K562 (cell line): Measurements from ENCODE around the gene GRAMD2A. TPM values are rescaled to one million over a fixed set of nuclear protein-coding genes. Genes with fewer than 3 reads are reported as not detected.
A peak's percentile ranks its signal among the peaks of the same experiment; 100 is the strongest.

Experiments used
- BCOR ChIP-seq: fragments of 450-650 bp; IDR thresholded peaks from 2 replicates; pipeline ENCODE4 v1.6.1; 2016
- CBFA2T3 ChIP-seq: fragments of 450-650 bp; IDR thresholded peaks from 2 replicates; pipeline ENCODE4 v1.6.1; 2017
- CHD2 ChIP-seq: IDR thresholded peaks from 2 replicates; pipeline ENCODE4 v1.6.1; 2011; ENCODE audit warnings: low read depth, low read length
- CREB1 ChIP-seq, 2 experiments: sonication (generic) in 1 of 2; formaldehyde crosslinking in 1 of 2; IDR thresholded peaks; 2 replicates each; pipeline versions ENCODE4 v1.6.1 to v1.8.0; 2012 to 2022; ENCODE audit warnings: inconsistent platforms in 1 of 2, mild to moderate bottlenecking in 1 of 2, missing genetic modification reagents in 1 of 2, moderate library complexity in 1 of 2
- CXXC5 ChIP-seq: fragments of 250-450 bp; sonication (Bioruptor Pico); IDR thresholded peaks from 2 replicates; pipeline ENCODE4 v1.8.0; 2022; ENCODE audit warnings: inconsistent platforms, mild to moderate bottlenecking, moderate library complexity
- DMBX1 ChIP-seq: fragments of 250-450 bp; sonication (Bioruptor Pico); IDR thresholded peaks from 2 replicates; pipeline ENCODE4 v1.8.0; 2022; ENCODE audit warnings: inconsistent platforms, mild to moderate bottlenecking, moderate library complexity, borderline replicate concordance
- ELF1 ChIP-seq: fragments of 200-800 bp; sonication (Bioruptor generic); IDR thresholded peaks from 2 replicates; pipeline ENCODE4 v1.6.1; 2016; ENCODE audit warnings: missing genetic modification characterization, missing compliant biosample characterization
- EWSR1 ChIP-seq: fragments of 450-650 bp; IDR thresholded peaks from 2 replicates; pipeline ENCODE4 v1.6.1; 2018; ENCODE audit warnings: borderline replicate concordance, mild to moderate bottlenecking, low read depth, moderate library complexity; ENCODE audit not compliant: partially characterized antibody
- ILF3 ChIP-seq: fragments of 450-650 bp; IDR thresholded peaks from 2 replicates; pipeline ENCODE4 v1.6.1; 2018; ENCODE audit warnings: antibody characterized with exemption, mild to moderate bottlenecking, moderate library complexity, borderline replicate concordance
- MCM7 ChIP-seq, 2 experiments: fragments of 450-650 bp; IDR thresholded peaks; 2 replicates each; pipeline ENCODE4 v1.6.1; 2016 to 2018
- NCOA2 ChIP-seq, 2 experiments: fragments of 450-650 bp; IDR thresholded peaks; 2 replicates each; pipeline ENCODE4 v1.6.1; 2018; ENCODE audit warnings: mild to moderate bottlenecking in 2 of 2, moderate library complexity in 1 of 2; ENCODE audit not compliant: partially characterized antibody in 2 of 2
- PTBP1 ChIP-seq: fragments of 200-400 bp; formaldehyde crosslinking; IDR thresholded peaks from 2 replicates; pipeline ENCODE4 v1.6.1; 2017; ENCODE audit warnings: low read depth, low read length
- SMAD2 ChIP-seq: fragments of 150-350 bp; IDR thresholded peaks from 2 replicates; pipeline ENCODE4 v1.6.1; 2014; ENCODE audit warnings: low read depth, mild to moderate bottlenecking, low read length
- ZBTB11 ChIP-seq, 3 experiments: fragments of 200-800 bp in 1 of 3; fragments of 250-450 bp in 1 of 3; fragments of 450-650 bp in 1 of 3; sonication (Bioruptor Pico) in 1 of 3; sonication (Bioruptor generic) in 1 of 3; formaldehyde crosslinking in 1 of 3; IDR thresholded peaks; 2 replicates each; pipeline versions ENCODE4 v1.6.1 to v1.8.0; 2016 to 2022; ENCODE audit warnings: mild to moderate bottlenecking in 2 of 3, missing genetic modification characterization in 2 of 3, missing compliant biosample characterization in 1 of 3, moderate library complexity in 1 of 3
- ZNF124 ChIP-seq: sonication (generic); formaldehyde crosslinking; IDR thresholded peaks from 2 replicates; pipeline ENCODE4 v1.8.1; 2022; ENCODE audit warnings: missing genetic modification reagents
- ZNF184 ChIP-seq: sonication (generic); formaldehyde crosslinking; IDR thresholded peaks from 2 replicates; pipeline ENCODE4 v1.5.0; 2020; ENCODE audit warnings: missing genetic modification reagents
- ZNF589 ChIP-seq: fragments of 200-800 bp; sonication (Bioruptor generic); IDR thresholded peaks from 2 replicates; pipeline ENCODE4 v1.6.1; 2016; ENCODE audit warnings: low read depth, missing genetic modification characterization, missing compliant biosample characterization
- polyA plus RNA-seq, 8 experiments: library from polyadenylated mRNA; depleted of rRNA in 4 of 8; stranded (reverse) in 5 of 8; unstranded in 3 of 8; fragments of >200 nt; fragmentation: Nextera tagmentation in 2 of 8; fragmentation: Illumina TruSeq in 1 of 8; extraction: Ambion mirVana in 2 of 8; extraction: Trizol in 1 of 8; gene quantifications; 2 replicates each; pipeline versions ENCODE4 v1.2.1 to v1.2.3, GENCODE V29; 2011 to 2014; ENCODE audit warnings: inconsistent platforms in 1 of 8, missing spikeins in 1 of 8
- total RNA-seq, 7 experiments: library from RNA; depleted of rRNA in 6 of 7; stranded (reverse); fragments of >200 nt in 6 of 7; fragmentation: Illumina TruSeq in 2 of 7; extraction: Trizol in 2 of 7; gene quantifications; 2 replicates each; pipeline versions ENCODE4 v1.2.1 to v1.2.3, GENCODE V29; 2011 to 2021; ENCODE audit warnings: low replicate concordance in 1 of 7
- TF ChIP-seq, protein P1 (sequence below): fragments of 450-650 bp; IDR thresholded peaks from 2 replicates; pipeline ENCODE4 v1.6.1; 2014; ENCODE audit warnings: low read depth, mild to moderate bottlenecking, moderate library complexity, borderline replicate concordance
- TF ChIP-seq, protein P2 (sequence below): fragments of 200-400 bp; formaldehyde crosslinking; IDR thresholded peaks from 2 replicates; pipeline ENCODE4 v1.6.1; 2017; ENCODE audit warnings: mild to moderate bottlenecking, low read depth, low read length, moderate library complexity
- TF ChIP-seq, protein P3 (sequence below): fragments of 250-450 bp; sonication (Bioruptor Pico); IDR thresholded peaks from 2 replicates; pipeline ENCODE4 v1.8.0; 2021; ENCODE audit warnings: moderate library complexity, mild to moderate bottlenecking, inconsistent platforms

The GRAMD2A gene
- total and polyA plus RNA-seq, 9 of the 15 experiments (the other 6 are each of a cell fraction or from before 2014, with no cell fraction given) = 0.08 to 0.22 TPM; not detected in 7

GRCh38 chr15:72118017-72118978 lies 79.3 kb downstream of the GRAMD2A start, which contains the start of the genes MYO9A and SENP8 (continued):
- TF ChIP-seq ZBTB11 (CRISPR knock-in tag; IDR thresholded peaks at IDR 0.05) (no peak), DMBX1 (CRISPR knock-in tag) (no peak), CHD2 (no peak), CREB1 (IDR thresholded peaks at IDR 0.05) (no peak), CREB1 (CRISPR knock-in tag; IDR thresholded peaks at IDR 0.05) (peak; percentile 8; the same call in 1 of the 2 replicates), EWSR1 (no peak), ELF1 (no peak), PTBP1 (no peak), ZNF124 (CRISPR knock-in tag) (no peak), NCOA2 (IDR thresholded peaks at IDR 0.05; ENCODE audit: partially characterized antibody in 2 of 2) (no peak), ZNF589 (no peak), CBFA2T3 (no peak), MCM7 (IDR thresholded peaks at IDR 0.05) (no peak), SMAD2 (no peak), ZNF184 (CRISPR knock-in tag) (no peak), BCOR (no peak), ILF3 (no peak), CXXC5 (peak; percentile 78; the same call in 1 of the 2 replicates)
- TF ChIP-seq, protein P1, sequence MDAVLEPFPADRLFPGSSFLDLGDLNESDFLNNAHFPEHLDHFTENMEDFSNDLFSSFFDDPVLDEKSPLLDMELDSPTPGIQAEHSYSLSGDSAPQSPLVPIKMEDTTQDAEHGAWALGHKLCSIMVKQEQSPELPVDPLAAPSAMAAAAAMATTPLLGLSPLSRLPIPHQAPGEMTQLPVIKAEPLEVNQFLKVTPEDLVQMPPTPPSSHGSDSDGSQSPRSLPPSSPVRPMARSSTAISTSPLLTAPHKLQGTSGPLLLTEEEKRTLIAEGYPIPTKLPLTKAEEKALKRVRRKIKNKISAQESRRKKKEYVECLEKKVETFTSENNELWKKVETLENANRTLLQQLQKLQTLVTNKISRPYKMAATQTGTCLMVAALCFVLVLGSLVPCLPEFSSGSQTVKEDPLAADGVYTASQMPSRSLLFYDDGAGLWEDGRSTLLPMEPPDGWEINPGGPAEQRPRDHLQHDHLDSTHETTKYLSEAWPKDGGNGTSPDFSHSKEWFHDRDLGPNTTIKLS = no peak
- TF ChIP-seq, protein P2, sequence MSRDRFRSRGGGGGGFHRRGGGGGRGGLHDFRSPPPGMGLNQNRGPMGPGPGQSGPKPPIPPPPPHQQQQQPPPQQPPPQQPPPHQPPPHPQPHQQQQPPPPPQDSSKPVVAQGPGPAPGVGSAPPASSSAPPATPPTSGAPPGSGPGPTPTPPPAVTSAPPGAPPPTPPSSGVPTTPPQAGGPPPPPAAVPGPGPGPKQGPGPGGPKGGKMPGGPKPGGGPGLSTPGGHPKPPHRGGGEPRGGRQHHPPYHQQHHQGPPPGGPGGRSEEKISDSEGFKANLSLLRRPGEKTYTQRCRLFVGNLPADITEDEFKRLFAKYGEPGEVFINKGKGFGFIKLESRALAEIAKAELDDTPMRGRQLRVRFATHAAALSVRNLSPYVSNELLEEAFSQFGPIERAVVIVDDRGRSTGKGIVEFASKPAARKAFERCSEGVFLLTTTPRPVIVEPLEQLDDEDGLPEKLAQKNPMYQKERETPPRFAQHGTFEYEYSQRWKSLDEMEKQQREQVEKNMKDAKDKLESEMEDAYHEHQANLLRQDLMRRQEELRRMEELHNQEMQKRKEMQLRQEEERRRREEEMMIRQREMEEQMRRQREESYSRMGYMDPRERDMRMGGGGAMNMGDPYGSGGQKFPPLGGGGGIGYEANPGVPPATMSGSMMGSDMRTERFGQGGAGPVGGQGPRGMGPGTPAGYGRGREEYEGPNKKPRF = no peak
- TF ChIP-seq, protein P3, sequence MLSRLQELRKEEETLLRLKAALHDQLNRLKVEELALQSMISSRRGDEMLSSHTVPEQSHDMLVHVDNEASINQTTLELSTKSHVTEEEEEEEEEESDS (CRISPR knock-in tag) = no peak
